Stimulated activated naive CD8-positive, alpha-beta T cell treated with anti-CD3 and anti-CD28 coated beads, Interleukin-15, amount 100 ng/mL, for 72 hours (primary cell): ENCODE data around the gene IFIH1.

Source experiments
- ATAC-seq: fragments of 150-1000 bp; cut with Tn5 transposase; 2 replicates; pipeline ENCODE4 v1.10.0; 2021; ENCODE audit warnings: mild to moderate bottlenecking, moderate library complexity
- DNase-seq, 2 donors: peaks; one replicate each; pipeline ENCODE4 v3.0.0; 2021 to 2022
- H3K27ac Mint-ChIP-seq, 2 donors: one replicate each; pipeline ENCODE4 v1.8.0; 2022; ENCODE audit warnings: mild to moderate bottlenecking in 2 of 2, mixed read lengths in 2 of 2, moderate library complexity in 2 of 2
- H3K27me3 Mint-ChIP-seq: one replicate; pipeline ENCODE4 v1.8.0; 2022; ENCODE audit warnings: mixed read lengths
- H3K4me1 Mint-ChIP-seq: one replicate; pipeline ENCODE4 v1.8.0; 2022; ENCODE audit warnings: mild to moderate bottlenecking, mixed read lengths
- H3K4me3 Mint-ChIP-seq, 2 donors: one replicate each; pipeline ENCODE4 v1.8.0; 2022; ENCODE audit warnings: mild to moderate bottlenecking in 2 of 2, mixed read lengths in 2 of 2, moderate library complexity in 1 of 2
- H3K9me3 Mint-ChIP-seq, 2 donors: one replicate each; pipeline ENCODE4 v1.8.0; 2022; ENCODE audit warnings: mixed read lengths in 2 of 2

The IFIH1 gene

DNA sequence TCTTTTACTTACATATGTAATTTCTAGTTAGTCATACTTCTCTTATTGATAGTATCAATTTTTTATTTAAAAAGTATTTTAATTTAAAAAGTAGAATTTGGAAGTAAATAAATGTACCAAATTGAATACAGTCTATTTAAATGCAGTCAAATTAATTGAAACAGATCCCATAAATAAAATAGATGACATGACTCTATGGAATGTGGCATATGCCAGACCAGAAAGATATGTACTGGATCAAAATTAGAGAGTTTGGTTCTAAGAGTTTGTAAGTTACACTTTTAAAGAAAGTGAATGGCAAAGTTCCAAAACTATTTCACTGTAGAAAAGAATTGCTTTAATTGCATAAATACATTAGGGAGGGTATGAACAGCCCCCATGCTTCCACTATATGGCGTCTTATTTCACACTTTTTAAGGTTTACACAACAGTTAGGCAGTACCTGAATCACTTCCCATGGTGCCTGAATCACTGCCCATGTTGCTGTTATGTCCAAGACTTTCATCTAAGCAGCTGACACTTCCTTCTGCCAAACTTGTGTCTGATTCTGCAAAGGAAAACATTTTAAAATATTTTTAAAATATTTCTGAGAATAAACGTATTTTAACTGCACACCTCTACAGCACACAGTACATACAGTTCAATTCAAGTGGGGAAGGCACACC is 25.2 kb downstream of the IFIH1 start:
- Mint-ChIP-seq H3K27me3 (no peaks in the 10 kb centered on the region), H3K4me1 (no peaks in the 10 kb centered on the region), H3K27ac (no peak overlapping the region), H3K9me3 (no peaks in the 10 kb centered on the region), H3K4me3 (no peak overlapping the region)
- DNase-seq (no peak), ATAC-seq (no peak)

DNA sequence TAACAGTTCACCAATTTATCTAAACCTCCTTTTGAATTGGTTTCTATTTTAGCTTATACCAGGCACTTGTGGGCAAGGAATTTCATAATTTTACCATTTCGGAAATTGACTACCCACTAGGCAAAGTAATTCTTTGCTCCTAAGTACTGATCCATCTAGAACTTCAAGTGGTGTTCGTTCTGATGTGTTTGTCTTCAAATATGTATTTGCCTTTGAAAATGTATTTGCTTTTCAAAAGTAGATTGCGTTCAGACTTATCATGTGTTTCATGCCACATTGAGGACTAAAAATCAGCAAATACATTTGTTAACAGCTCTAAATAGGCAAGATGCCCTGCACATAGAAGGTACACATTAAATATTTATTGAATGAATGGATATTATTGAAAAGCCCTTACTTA is 26.7 kb downstream of the IFIH1 start:
- Mint-ChIP-seq H3K27me3 (no peaks in the 10 kb centered on the region), H3K4me3 (no peak overlapping the region), H3K27ac (no peak overlapping the region), H3K9me3 (no peaks in the 10 kb centered on the region), H3K4me1 (no peaks in the 10 kb centered on the region)
- ATAC-seq (no peak), DNase-seq (no peak)

DNA sequence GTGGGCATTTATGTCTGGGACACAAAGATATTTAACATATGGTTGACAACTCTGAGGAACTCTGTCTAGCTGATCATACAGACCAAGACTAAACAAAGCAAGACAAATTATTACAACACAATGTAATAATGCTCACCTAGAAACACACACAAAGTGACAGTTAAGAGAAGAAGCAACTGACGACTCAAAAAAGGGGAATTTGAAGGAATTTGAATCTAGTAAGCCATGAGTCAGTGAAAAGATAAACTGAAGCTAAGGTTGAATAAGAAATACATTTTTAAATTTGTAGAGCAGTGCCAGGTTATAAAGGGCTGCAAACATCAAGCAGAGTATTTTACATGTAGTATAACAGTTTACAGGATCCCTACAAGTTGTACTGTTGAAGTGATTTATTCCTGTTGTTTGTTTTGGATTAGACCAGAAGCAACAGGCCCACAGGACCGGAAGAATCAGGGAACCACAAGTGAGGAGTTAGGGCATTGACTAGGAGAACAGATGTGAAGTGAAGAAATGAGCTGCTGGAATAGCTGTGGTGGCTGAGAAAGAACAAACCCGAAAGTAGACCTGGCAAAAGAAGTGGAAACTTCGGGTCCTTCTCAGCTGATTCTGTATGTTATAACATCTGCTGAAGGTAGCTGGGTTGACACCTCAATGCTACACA is 35.6 kb downstream of the IFIH1 start:
- ATAC-seq (no peak), DNase-seq (no peak)
- no peaks in the 10 kb centered on the region for H3K9me3 Mint-ChIP-seq
- peak overlapping the region in 1 of 2 donors; percentile 23 for H3K27ac Mint-ChIP-seq
- no peaks in the 10 kb centered on the region for H3K27me3 Mint-ChIP-seq
- no peaks in the 10 kb centered on the region for H3K4me1 Mint-ChIP-seq
- H3K4me3 Mint-ChIP-seq, result no peak overlapping the region

DNA sequence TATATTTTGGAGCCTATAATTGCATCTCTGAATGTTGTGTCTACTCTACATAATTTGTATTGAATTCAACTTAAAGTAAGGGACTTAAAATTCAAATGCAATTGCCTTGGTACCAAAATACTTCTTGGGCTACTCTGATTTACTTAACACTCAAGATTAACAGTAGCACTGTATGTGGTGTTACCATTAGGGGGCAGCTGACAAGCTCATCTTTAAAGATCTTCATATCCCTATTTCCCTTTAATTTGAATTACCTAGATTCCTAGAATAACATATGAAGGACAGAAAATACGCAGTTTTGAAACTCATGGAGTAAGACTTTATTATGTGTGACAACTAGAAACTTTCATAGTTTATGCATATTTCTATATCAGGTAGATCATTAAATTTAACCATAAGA is 37.8 kb downstream of the IFIH1 start:
- Mint-ChIP-seq H3K4me1 (no peaks in the 10 kb centered on the region), H3K27me3 (no peaks in the 10 kb centered on the region), H3K9me3 (no peaks in the 10 kb centered on the region), H3K27ac (no peak overlapping the region), H3K4me3 (no peak overlapping the region)
- DNase-seq (no peak), ATAC-seq (no peak)

DNA sequence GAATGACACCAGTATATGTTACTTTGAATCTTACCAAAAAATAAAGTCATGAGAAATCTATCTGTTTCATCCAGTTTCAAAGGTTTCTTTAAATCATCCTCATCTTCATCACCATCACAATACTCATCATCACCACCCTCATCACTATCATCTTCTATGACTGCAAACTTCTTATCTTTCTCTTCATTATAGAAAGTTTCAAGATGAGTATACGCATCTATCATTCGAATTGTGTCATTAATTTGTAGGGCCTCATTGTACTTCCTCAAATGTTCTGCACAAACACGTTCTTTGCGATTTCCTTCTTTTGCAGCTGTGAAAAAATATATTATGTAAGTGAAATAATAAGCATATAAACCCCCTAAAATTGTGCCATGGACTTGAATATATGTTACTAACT is 41.1 kb downstream of the IFIH1 start:
- DNase-seq, result no peak
- H3K4me3 Mint-ChIP-seq, result no peak overlapping the region
- H3K27ac Mint-ChIP-seq, result peak overlapping the region in 1 of 2 donors; percentile 67
- no peaks in the 10 kb centered on the region for H3K27me3 Mint-ChIP-seq
- no peaks in the 10 kb centered on the region for H3K9me3 Mint-ChIP-seq
- H3K4me1 Mint-ChIP-seq, result no peaks in the 10 kb centered on the region
- no peak for ATAC-seq

DNA sequence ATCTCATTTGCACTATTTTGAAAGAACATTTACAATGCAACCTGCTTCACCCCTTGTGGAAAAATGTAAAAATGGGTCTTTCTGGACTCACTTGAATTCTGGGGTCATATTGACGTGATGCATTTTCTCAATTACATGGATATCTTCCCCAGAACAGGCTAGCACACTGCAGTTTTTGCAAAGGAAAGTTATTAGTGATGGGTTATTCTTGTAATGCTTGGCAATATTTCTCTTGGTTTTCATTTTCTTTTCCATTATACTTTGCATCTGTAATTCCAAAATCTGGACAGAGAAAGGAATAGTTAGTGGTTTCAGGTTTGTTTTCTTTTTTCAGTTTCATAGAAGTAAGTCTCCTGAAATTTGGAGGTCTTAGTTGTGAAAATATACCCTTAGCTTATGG is 50.5 kb downstream of the IFIH1 start:
- H3K4me1 Mint-ChIP-seq, result no peaks in the 10 kb centered on the region
- peak overlapping the region in 1 of 2 donors; percentile 80 for H3K27ac Mint-ChIP-seq
- no peak overlapping the region for H3K4me3 Mint-ChIP-seq
- DNase-seq (no peak), ATAC-seq (no peak)
- no peaks in the 10 kb centered on the region for H3K9me3 Mint-ChIP-seq
- H3K27me3 Mint-ChIP-seq, result no peaks in the 10 kb centered on the region

DNA sequence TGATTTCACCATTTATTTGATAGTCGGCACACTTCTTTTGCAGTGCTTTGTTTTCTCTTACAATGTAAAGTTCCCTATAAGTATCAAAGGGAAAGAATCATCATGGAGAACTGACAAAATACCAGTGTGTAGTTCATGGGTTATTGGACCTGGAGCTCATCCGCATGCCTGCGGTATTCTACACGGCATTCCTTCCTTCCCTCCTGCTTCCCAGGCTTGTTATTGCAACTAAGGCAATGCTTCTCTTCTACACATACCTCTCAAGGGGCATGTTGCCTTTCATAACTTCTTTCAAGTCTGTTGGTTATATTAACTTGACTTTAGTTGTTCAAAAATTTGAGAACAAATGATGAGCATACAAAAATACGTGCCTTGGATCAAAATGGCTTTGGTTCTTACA is 51.0 kb downstream of the IFIH1 start:
- ATAC-seq (no peak), DNase-seq (no peak)
- Mint-ChIP-seq H3K27ac (no peak overlapping the region), H3K4me1 (no peaks in the 10 kb centered on the region), H3K4me3 (no peak overlapping the region), H3K9me3 (no peaks in the 10 kb centered on the region), H3K27me3 (no peaks in the 10 kb centered on the region)

DNA sequence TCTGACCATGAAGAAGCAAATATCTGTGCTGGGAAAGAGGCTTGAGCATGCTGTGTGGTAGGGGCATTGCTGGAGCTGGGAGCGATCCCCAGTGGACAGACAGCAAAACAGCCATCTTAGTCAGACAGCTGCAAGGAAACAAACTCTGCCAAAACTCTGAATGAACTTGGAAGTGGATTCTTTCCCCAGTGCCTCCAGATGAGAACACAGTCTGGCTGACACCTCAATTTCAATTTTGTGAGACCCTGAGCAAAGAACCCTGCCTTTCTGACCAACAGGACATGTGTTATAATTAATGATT is 52.1 kb downstream of the IFIH1 start:
- H3K27me3 Mint-ChIP-seq, result no peaks in the 10 kb centered on the region
- H3K27ac Mint-ChIP-seq, result no peak overlapping the region
- H3K4me3 Mint-ChIP-seq, result no peak overlapping the region
- H3K9me3 Mint-ChIP-seq, result no peaks in the 10 kb centered on the region
- DNase-seq (no peak), ATAC-seq (no peak)
- peaks cover 6% of the 10 kb centered on the region for H3K4me1 Mint-ChIP-seq

DNA sequence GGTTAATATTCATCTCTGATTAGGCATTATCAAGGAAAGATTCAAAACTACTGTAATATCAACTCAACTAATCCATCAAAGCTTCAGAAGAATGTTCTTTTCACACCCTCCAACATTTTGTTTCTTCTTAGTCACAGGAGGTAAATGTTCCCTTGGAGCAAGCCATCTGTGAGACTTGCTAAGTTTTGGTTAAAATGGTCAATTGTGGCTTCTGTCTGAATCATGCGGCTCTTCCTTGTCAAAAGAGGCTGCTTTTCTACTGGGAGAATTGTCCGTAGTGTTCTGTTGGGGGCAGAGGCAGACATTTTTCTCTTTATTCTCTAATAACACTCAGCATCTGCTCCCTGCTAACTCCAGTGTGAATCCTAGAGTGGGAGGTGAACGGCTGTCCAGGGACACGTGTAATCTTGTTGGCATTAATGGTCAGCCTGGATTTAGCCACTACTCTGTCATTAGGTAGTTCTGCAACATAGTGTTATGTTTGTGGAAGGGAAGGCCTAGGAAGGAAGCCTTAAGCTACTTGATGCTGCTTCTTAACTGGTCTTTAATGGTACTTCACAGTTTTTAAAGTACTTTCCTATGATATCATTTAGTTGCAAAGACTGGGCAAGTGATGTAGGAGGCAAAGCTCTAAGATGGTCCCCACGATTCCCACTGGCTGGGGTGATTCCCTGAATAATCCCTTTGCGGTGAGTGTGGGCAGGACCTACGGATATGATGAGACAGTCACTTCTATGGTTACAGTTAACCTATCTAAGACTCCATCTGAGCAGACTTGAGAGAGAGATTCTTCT is 52.6 kb downstream of the IFIH1 start:
- Mint-ChIP-seq H3K4me3 (no peak overlapping the region), H3K4me1 (peaks cover 11% of the 10 kb centered on the region), H3K27ac (no peak overlapping the region), H3K9me3 (no peaks in the 10 kb centered on the region), H3K27me3 (no peaks in the 10 kb centered on the region)
- ATAC-seq (no peak), DNase-seq (no peak)

DNA sequence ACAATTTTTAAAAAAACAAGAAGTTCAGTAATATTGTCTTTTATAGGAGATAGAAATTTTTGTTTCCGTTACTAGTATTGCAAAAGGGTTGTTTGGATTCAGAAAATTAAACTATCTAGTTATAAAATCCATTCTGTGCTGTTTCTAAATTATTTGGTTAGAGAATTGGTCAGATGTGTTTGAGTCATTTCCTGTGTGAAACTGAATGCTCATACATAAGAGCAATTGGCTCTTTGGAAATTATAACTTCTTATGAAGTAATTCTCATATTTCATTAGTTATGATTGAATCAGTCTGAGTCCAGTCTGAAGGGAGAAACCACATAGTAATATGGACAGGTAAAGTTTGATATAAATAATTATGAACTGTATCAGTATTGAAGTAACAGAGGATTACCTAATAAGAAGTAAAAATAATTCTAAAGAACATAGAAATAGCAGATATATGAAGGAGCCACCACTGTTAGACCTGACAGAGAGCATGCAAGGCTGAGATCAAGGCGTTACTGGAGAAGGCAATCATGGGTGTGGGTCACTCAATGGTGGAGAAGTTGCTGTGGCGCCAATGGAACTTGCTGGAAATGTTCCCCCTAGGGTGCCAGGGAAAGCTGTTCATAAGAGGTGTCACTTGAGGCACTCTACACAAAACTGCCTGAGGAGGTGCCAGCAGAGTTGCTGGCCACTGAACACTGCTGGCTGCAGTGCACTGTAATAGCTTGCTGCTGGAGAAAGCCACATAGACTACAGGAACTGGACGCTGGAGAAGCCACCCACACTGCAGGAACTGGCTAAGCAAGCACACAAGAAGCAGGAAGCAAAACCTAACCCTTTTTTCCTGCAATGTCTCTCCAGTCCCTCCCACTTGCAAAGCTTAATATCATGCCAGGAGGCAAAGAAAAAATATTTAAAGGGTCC is 57.2 kb downstream of the IFIH1 start:
- peak overlapping the region in 1 of 2 donors; percentile 19 for H3K4me3 Mint-ChIP-seq
- ATAC-seq, result peak; percentile 73
- peak overlapping the region in 1 of 2 donors; percentile 4 for H3K27ac Mint-ChIP-seq

DNA sequence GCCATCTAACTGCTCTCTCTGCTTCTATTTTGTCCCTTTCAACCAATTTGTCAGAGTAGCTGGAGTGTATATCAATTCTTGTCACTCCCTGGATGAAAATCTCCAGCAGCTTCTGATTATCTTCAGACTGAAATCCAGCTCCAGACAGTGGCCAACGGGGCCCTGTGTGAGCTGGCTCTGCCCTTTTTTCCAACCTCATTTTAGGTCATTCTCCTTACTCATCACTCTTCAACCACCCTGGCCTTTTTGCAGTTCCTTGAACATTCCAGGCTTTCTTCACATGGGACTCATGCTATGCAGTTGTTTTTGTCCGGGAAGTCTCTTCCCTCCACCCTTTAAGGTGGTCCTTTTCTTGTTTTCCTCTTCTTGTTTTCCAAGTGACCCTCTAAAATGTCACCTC is 59.8 kb downstream of the IFIH1 start:
- no peak for DNase-seq
- no peaks in the 10 kb centered on the region for H3K9me3 Mint-ChIP-seq
- H3K4me1 Mint-ChIP-seq, result peaks cover 11% of the 10 kb centered on the region
- H3K4me3 Mint-ChIP-seq, result no peak overlapping the region
- no peak overlapping the region for H3K27ac Mint-ChIP-seq
- no peak for ATAC-seq
- peaks cover 21% of the 10 kb centered on the region for H3K27me3 Mint-ChIP-seq

More for the DNA sequence above, 57.2 kb downstream of the IFIH1 start:
- Mint-ChIP-seq H3K27me3 (peaks cover 21% of the 10 kb centered on the region), H3K4me1 (peaks cover 11% of the 10 kb centered on the region), H3K9me3 (no peaks in the 10 kb centered on the region)
- DNase-seq, result no peak

DNA sequence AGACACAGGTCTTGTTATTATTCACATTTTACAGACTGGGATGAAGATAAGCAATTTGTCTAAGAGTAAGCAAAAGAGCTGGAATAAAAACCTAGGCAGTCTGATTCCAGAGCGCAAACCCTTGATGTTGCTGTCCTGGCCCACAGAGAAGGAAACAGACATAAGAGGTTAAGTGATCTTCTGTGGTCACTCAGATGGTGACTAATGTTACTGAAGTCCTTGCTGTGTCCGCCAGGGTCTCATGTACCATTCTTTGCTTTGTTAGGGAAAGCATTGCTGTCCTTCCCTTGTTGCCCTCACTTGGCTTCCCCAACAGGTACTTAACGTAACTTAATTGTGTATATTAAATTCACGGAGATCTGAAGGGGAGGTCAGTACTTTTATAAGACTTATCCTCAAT is 60.3 kb downstream of the IFIH1 start:
- Mint-ChIP-seq H3K4me1 (peaks cover 11% of the 10 kb centered on the region), H3K27ac (no peak overlapping the region), H3K27me3 (peaks cover 21% of the 10 kb centered on the region), H3K9me3 (no peaks in the 10 kb centered on the region), H3K4me3 (no peak overlapping the region)
- no peak for DNase-seq
- no peak for ATAC-seq

DNA sequence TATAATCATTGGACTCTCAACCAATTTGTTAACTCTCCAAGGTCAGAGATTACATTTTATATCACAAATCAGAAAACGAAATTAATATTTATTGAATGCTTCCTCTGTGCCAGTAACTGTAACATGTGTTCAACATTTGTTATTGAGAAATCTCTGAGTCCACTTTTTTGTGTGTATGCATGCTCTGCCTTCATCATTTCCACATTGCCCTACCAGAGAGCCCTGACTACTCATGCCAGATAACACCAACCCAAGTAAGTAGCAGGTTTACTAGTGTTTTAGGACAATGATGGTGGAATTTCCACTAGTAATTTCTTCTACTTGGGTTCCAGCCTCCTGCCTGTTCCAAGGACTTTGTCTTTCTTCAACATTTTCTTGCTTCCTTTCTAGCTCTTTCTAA is 61.1 kb downstream of the IFIH1 start:
- H3K4me3 Mint-ChIP-seq, result no peak overlapping the region
- ATAC-seq, result no peak
- H3K4me1 Mint-ChIP-seq, result peaks cover 11% of the 10 kb centered on the region
- no peak for DNase-seq
- H3K27ac Mint-ChIP-seq, result no peak overlapping the region
- peaks cover 21% of the 10 kb centered on the region for H3K27me3 Mint-ChIP-seq
- H3K9me3 Mint-ChIP-seq, result no peaks in the 10 kb centered on the region

DNA sequence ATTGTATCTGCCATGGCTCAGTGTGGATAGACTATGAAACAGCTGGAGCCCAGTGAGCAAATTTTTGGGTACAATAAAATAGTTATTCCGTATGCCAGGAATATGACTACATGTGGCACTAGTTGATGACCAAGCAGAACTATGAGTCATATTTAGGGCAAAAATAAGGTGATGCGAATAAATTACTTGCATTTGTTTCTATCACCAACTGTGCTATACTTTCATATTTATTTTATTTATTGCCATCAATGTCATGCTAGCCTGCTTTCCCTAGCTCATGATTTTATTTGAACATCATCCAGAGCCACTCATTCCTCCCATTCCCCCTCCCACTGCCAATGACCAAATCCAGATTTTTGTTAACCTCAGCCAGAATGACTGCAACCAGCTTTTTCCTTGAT is 61.9 kb downstream of the IFIH1 start:
- DNase-seq, result no peak
- no peak for ATAC-seq
- no peak overlapping the region for H3K27ac Mint-ChIP-seq
- peaks cover 21% of the 10 kb centered on the region for H3K27me3 Mint-ChIP-seq
- H3K9me3 Mint-ChIP-seq, result no peaks in the 10 kb centered on the region
- H3K4me1 Mint-ChIP-seq, result peaks cover 7% of the 10 kb centered on the region
- H3K4me3 Mint-ChIP-seq, result no peak overlapping the region

DNA sequence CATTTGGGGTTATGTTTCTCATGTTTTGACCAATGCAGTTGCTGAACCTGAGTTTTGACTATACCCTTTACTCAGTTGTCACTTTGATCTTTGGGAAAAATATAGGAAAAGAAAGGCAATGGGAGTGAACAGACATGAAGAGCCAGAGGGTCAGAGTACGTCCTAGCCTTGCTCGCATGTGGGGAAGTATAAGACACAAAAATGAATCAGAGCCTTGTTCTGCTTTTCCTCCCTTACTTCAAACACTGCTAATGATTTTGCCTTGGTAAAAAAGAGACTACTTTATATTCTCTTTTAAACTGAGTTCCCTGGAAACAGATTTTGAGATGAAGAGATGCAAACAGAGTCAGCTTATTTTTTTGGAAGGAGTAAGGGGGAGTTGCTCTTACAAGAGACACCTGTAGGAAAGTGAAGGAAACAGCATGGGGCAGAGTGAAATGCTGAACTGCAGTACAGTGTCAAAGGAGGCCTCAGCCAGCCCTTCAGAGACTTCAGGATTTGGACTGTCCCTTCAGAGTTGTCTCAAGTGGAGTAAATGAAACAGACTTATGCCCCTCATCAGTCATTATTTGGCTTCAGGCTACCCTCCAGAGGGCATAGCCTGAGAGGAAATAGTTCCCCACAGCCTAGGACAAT is 64.1 kb downstream of the IFIH1 start:
- H3K4me1 Mint-ChIP-seq, result no peaks in the 10 kb centered on the region
- H3K27ac Mint-ChIP-seq, result no peak overlapping the region
- ATAC-seq (no peak), DNase-seq (no peak)
- H3K9me3 Mint-ChIP-seq, result no peaks in the 10 kb centered on the region
- no peak overlapping the region for H3K4me3 Mint-ChIP-seq
- peaks cover 27% of the 10 kb centered on the region for H3K27me3 Mint-ChIP-seq
